Measurements from ENCODE around the gene DGCR2.

DNA sequence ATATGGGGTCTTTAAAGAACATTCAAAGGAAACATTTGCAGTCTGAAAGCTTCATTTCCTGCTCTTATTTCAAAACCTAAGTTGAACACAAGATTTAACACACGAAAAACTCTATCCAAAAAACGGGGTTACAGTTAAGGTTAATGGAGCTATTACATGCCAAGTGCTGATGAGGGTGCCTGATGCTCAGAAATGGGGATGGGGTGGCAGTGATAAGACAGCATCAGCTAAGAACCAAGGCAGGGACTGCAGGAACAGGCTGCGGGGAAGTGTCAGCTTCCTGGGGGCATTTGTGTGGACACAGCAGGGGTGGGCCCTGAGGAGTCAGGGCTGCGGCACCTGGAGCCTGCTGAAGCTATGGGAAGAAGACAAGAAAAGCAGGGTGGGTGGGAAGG is 12.2 kb downstream of the DGCR2 start:
- TF ChIP-seq GATA3 (IDR thresholded peaks at IDR 0.05; ENCODE audit: low read depth, low read length) (no peak), GATA2 (IDR thresholded peaks at IDR 0.05; ENCODE audit: low read depth, low read length) (no peak)
